GM19043 (cell line): ENCODE measurements around the gene NCOA4.
"Not testable (repeated sequence)": the region's sequence is repeated elsewhere in the genome, so short reads cannot be mapped to it uniquely, and the experiment has no call there.

Source experiments
- ATAC-seq: cut with Tn5 transposase; IDR thresholded peaks from one replicate; pipeline ENCODE4 v1.9.1; 2021; ENCODE audit warnings: low read depth; ENCODE audit not compliant: unreplicated experiment

The NCOA4 gene

DNA sequence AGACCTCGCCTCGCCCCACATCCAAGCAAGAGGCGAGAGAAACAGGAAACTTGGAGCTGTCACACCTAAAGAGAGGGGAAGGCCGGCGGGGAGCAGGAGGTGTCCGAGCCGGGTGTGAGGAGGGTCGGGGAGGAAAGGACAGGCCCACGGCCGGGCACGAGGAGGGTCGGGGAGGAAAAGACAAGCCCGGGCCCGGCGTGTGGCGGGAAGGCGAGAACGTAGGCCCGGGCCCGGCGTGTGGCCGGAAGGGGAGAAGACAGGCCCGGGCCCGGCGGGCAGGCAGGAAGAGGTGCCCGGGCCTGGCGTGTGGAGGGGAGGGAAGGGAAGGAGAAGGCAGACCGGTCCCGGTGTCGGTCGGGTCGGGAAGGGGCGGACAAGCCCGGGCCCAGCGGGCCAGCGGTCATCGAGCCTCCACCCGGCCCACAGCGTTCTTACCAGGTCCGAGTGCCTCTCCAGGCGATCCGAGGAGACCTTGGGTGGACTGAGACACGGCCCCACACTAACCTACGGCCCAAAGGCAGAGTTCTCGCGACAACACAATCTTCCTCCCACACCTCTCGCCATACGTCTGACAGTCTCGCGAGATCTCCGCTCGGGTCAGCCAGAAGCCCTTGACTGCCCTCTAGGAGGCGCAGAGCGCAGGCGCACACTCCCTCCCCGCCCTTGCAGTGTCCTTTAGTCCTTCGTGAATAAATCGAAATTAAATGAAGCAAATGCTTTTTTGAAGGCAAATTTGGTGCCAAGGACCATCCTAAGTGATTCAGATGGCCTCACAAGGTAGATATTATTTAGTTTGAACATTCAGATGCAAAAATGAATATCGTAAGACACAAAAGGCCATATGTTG is at the start of gene NCOA4:
Gene NCOA4 (minus strand): TSS at position 533 of the 847 bp plus-strand sequence. CDS start 13,943 bp downstream, outside the sequence.
- peak; percentile 97 for ATAC-seq

- no peak for ATAC-seq
These were observed 49.6 kb upstream of the NCOA4 start for GRCh38 chr10:46079831-46080585.

DNA sequence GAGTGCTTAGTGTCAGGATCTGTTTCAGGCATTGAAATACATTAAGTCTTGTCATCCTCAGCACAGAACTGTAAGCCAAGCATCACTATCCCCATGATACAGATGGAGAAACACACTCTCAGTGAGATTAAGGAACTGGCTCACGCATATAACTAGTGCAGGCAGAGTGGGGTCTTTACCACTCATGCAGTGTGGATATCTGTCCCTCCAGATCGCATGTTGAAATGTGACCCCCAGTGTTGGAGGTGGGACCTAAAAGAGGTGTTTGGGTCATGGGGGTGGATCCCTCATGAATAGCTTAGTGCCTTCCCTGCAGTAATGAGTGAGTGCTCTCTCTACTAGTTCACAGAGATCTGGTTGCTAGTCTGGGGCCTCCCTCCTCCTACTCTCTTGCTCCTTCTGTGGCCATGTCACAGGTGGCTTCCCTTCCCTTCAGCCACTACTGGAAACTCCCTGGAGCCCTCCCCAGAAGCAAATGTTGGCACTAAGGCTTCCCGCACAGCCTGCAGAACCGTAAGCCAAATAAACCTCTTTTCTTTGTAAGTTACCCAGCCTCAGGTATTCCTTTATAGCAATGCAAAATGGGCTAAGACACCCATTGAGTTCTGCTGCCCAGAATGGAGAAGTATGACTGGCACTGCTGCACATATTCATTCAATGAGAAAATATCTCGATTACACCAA is 47.4 kb upstream of the NCOA4 start:
- no peak for ATAC-seq

- no peak for ATAC-seq
These were observed 46.7 kb upstream of the NCOA4 start for GRCh38 chr10:46077141-46077554.

- no peak for ATAC-seq
These were observed 45.4 kb upstream of the NCOA4 start for GRCh38 chr10:46075869-46076268.

DNA sequence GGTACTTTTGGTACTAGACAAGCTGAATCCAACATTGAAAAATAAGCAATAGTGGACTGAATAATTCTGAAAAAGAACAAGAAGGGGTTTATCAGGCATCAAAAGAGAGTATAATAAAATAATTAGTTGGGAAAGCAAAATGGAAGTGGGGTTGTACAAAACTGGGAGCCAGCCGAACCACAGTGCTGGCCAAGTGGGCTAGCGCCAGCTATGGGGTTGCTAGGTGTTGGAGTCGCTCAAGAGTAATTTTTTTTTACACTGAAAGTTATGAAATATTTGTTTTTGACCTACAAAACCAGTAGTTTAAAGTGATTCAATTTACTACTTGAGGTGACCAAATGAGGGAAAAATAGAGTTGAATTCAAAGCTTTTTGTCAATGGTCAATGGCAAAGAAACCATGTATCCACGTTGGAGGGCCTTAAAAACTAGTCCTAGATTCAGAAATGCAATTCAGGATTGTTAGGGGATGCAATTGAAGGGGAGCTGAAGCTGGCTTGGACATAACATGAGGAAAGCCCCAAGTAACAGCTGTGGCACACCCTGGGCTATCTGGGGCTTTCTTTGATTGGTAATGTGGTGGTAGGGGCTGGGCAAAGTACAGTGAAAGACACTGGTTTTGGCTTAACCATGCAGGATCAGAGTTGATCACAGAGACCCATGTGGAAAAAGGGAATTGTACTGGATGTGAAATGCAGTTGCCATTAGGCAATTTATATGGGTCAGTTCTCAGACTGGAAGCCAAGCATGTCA is 43.9 kb upstream of the NCOA4 start:
- ATAC-seq = no peak

- no peak for ATAC-seq
These were observed 43.1 kb upstream of the NCOA4 start for GRCh38 chr10:46073564-46073963.

GRCh38 chr10:46070749-46071148 is 40.3 kb upstream of the NCOA4 start:
- ATAC-seq = no peak

DNA sequence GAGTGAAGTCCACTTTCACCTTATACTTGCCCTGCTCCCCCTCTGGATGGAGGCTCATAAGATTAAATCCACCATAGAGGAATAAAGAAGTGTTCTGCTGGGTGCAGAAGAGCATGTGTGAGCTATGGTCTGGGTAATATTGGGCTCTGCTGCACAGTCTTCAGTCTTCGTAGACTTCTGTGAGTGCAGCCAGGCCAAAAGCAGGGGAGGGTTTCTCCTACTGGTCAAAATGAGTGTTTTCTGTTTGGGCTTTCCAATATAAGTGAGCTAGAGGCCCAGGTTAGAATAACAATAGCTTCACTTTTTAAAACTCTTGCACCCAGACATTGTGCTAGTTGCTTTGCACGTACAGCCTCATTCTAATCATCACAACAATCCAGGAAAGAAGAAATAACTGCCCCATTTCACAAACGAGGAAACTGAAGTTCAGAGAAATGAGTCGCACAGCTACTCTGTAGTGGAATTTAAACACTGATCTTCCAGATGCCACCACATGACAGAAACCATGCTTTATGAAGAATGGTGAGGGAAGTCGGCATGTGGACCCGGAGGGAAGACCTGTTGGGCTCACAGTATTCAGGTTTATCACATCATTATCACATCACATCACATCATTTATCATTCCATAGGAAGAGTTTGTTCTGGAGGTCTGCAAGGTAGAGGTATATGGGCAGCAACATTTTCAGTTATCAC is 39.5 kb upstream of the NCOA4 start:
- ATAC-seq = no peak

- no peak for ATAC-seq
These were observed 38.5 kb upstream of the NCOA4 start for GRCh38 chr10:46068905-46069304.

DNA sequence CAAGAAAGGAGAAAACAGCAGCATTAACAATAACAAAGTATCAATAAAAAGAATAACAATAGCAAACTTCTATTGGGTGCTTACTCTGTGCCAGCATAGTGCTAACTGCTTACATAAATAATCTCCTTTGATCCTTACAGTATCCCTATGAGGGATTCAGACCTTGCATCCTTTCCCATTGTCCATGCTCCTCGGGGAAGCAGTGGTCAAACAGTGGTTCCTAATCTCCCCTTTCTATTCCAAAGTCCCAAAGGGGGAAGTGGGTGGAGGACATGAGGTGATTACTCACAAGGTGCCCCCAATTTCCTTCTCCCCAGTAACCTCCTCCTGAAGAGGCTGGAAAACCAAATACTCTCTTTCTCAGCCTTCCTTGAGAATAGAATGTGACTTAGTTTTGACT is 37.7 kb upstream of the NCOA4 start:
- ATAC-seq = no peak

DNA sequence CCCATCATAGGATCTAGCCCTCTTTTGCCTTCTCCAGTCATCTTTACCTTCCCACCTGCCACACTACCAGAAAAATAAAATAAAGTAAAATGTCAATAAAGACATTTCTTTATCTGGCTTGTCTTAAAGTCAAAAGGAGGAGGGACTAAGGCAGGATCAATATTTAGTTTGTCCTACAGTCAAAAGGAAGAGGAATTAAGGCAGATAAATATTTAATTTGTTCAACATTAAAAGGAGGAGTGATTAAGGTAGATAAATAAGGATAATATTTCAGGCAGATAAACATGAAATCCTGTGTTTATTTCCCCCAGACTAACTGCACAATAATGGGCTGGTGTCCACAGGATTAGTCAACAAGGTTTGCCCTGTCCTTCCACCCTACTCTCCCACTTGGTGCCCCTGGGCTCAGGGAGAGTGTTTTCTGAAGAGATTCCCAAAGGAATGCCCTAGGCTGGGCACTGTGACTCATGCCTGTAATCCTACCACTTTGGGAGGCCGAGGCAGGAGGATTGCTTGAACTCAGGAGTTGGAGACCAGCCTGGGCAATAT is 33.9 kb upstream of the NCOA4 start:
- no peak for ATAC-seq

- no peak for ATAC-seq
These were observed 32.5 kb upstream of the NCOA4 start for GRCh38 chr10:46062723-46063428.

- no peak for ATAC-seq
These were observed 30.3 kb upstream of the NCOA4 start for GRCh38 chr10:46060706-46061105.

DNA sequence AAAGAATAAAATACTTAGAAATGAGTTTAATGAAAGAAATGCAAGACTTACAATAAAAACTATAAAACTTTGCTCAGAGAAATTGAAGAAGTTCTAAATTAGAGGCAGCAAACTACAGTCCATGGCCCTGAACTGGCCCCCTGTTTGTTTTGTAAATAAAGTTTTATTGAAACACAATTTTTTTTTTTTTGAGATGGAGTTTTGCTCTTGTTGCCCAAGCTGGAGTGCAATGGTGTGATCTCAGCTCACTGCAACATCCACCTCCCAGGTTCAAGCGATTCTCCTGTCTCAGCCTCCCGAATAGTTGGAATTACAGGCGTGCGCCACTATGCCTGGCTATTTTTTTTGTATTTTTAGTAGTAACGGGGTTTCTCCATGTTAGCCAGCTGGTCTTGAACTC is 27.5 kb upstream of the NCOA4 start:
- not testable (repeated sequence) for ATAC-seq

GRCh38 chr10:46057038-46057437 is 26.6 kb upstream of the NCOA4 start:
- no peak for ATAC-seq

DNA sequence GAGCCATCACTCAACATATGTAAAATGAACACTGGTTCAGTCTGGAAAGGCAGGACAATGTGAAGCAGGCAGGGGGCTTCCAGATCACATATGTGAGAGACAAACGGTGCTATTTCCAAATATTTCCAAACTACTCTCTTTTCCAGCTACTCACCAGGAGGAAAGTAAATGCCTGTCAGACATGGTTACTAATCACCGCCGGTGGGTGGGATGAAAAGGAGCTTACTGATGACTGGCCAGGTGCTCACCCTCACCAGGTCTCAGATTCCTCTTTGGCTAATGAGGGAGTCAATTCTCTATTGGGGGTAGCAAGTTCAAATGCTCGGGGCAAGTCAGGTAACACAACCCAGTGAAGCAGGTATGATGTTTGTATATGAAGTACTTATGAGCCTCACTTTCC is 25.3 kb upstream of the NCOA4 start:
- ATAC-seq = no peak

GRCh38 chr10:46053534-46054434 is 23.4 kb upstream of the NCOA4 start:
- no peak for ATAC-seq
